Measurements from ENCODE around the gene TCP11L2.

DNA sequence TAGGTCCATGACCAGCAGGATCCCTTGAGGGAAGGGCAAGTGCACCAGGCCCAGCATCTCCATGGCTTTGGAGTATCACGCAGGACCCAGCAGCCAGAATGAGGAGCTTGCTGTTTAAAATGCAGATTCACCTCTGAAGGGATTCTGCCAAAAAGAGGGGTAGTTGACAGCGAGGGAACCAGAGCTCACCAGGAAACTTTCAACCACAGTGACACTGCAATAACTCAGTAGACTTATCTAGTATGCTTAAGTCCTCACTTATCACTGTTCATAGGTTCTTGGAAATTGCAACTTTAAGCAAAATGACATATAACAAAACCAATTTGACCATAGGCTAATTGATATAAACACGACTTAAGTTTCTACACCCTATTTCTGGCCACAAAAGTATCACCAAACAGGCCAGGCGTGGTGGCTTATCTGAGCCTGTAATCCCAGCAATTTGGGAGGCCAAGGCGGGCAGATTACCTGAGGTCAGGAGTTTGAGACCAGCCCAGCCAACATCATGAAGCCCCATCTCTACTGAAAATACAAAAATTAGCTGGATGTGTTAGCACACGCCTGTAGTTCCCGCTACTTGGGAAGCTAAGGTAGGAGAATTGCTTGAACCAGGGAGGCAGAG lies 33.3 kb upstream of the TCP11L2 start:
- TF ChIP-seq CTCF (IDR thresholded peaks at IDR 0.05) (no peak), POLR2AphosphoS5 (IDR thresholded peaks at IDR 0.05) (no peak), POLR2A (IDR thresholded peaks at IDR 0.05) (no peak)

All from transverse colon (tissue), 4 donors.